GM18502 (cell line): ENCODE measurements around the gene GTF3C1.

Experiments
- ATAC-seq: cut with Tn5 transposase; IDR thresholded peaks from one replicate; pipeline ENCODE4 v1.9.1; 2021; ENCODE audit warnings: mild to moderate bottlenecking; ENCODE audit not compliant: unreplicated experiment, poor library complexity

GTF3C1 gene, protein sequence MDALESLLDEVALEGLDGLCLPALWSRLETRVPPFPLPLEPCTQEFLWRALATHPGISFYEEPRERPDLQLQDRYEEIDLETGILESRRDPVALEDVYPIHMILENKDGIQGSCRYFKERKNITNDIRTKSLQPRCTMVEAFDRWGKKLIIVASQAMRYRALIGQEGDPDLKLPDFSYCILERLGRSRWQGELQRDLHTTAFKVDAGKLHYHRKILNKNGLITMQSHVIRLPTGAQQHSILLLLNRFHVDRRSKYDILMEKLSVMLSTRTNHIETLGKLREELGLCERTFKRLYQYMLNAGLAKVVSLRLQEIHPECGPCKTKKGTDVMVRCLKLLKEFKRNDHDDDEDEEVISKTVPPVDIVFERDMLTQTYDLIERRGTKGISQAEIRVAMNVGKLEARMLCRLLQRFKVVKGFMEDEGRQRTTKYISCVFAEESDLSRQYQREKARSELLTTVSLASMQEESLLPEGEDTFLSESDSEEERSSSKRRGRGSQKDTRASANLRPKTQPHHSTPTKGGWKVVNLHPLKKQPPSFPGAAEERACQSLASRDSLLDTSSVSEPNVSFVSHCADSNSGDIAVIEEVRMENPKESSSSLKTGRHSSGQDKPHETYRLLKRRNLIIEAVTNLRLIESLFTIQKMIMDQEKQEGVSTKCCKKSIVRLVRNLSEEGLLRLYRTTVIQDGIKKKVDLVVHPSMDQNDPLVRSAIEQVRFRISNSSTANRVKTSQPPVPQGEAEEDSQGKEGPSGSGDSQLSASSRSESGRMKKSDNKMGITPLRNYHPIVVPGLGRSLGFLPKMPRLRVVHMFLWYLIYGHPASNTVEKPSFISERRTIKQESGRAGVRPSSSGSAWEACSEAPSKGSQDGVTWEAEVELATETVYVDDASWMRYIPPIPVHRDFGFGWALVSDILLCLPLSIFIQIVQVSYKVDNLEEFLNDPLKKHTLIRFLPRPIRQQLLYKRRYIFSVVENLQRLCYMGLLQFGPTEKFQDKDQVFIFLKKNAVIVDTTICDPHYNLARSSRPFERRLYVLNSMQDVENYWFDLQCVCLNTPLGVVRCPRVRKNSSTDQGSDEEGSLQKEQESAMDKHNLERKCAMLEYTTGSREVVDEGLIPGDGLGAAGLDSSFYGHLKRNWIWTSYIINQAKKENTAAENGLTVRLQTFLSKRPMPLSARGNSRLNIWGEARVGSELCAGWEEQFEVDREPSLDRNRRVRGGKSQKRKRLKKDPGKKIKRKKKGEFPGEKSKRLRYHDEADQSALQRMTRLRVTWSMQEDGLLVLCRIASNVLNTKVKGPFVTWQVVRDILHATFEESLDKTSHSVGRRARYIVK (N-terminal part only)

DNA sequence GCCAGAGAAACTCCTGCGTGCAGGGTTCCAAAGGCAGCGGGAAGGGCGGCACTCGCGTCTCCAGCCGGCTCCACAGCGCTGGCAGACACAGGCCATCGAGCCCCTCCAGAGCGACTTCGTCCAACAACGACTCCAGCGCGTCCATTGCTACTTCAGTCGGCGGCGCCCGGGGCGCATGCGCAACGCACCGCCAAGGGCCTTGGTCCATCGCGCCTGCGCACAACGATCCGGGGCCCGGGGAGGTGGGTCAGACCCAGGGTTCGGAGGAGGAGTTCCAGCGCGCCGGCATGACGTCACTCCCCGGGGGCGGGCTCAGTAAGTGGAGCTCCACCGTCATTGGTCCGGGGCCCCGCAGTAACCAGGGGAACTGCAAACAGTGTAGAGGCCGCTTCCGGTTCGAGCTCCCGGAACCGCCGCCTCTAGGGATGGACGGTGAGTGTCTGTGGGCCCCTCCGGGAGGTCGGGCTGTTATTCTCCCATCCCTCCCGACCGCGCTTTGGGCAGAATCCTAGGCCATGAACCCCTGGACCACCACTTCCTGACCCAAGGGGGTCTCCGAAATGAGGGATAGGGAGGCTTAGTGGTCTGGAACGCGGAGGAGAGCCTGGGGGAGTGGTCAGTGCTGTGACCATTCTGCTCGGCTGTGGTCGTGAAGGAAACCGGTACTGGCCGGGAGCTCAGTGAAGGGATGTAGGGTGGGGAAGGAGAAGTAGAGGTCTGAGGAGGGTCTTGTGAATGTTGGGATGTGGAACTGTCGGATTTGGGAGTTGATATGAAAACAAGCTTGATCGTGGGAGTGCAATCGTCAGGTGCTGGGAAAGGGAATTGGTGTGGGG, at the start of gene GTF3C1, which contains the start of gene KATNIP:
Gene GTF3C1 (minus strand): TSS at position 168 of the 836 bp plus-strand sequence. CDS start 23 bp downstream, at position 145.
Gene KATNIP (plus strand): TSS at position 399 of the 836 bp plus-strand sequence. CDS start 27 bp downstream, at position 426.
- ATAC-seq, result peak; percentile 97

- ATAC-seq, result no peak
Observed at GRCh38 chr16:27598931-27599565, 49.3 kb upstream of the GTF3C1 start.

- no peak for ATAC-seq
Observed at GRCh38 chr16:27598220-27598619, 48.5 kb upstream of the GTF3C1 start.

DNA sequence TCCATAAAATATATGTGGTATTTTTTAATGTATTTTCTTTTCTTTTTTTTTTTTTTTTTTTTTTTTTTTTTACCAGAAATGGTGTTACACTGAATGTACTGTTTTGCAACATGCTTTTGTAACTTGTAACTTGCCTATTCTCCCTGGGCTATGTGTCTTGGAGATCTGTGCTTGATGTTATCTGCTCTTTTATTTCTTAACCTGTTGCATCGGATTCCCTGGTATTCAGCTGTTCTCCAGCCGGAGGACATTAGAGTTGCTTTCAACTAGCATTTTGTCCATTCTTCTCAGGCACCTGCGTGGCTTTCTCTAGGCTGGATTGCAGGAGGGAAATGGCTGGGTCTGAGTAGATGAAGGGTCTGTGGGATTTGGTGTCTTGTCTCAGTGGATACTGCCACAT, 47.6 kb upstream of the GTF3C1 start:
- ATAC-seq, result no peak

- ATAC-seq, result no peak
Observed at GRCh38 chr16:27596411-27596810, 46.7 kb upstream of the GTF3C1 start.

DNA sequence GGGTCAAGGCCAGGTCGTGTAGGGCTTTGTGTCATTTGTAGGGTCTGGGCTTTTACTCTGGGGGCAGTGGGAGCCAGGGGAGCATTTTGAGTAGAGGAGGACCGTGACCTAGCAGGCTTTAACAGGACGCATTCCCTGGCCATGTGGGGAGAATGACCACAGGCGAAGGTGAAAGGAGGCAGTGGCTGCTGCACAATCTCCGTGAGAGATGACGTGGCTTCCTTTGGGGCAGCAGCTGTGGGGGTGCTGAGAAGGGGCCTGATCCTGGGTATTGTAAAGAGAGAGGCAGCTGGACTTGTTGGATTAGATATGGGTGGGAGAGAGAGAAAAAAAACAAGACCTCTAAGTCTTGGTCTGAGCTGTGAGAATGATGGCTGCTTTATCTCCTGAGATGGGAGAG, 46.3 kb upstream of the GTF3C1 start:
- ATAC-seq, result no peak

GRCh38 chr16:27595475-27595874, 45.8 kb upstream of the GTF3C1 start:
- no peak for ATAC-seq

DNA sequence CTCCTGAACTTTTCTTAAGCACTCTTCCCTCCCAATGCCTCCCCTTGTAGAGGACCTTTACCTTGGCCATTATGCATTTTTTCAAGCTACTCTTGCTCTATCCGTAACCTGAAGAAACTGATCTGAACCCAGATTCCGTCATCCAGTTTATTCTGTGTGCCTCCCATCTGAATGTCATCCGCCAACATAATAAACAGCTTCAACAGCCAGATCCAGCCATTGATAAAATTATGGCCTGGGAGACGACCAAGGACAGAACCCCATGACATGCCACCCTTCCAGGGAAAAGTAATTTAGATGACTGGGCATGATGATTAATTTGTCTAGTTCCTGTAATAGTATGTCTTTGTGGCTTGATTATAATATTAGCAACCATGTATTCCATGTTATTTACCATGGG, 42.1 kb upstream of the GTF3C1 start:
- ATAC-seq, result no peak

DNA sequence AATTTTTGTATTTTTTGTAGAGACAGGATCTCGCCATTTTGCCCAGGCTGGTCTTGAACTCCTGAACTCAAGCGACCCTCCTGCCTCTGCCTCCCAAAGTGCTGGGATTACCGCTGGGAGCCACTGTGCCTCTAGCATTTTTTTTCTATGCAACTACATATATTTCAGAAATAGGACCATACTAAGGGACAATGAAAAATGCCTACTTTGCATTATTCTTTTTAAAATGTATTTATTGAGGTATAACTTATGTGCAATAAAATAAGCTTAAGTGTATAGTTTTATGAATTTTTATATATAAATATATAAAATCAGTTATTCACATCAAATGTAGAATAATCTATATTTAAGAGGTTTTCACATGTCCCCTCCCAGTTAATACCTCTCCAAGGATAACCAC, 38.3 kb upstream of the GTF3C1 start:
- ATAC-seq, result no peak

DNA sequence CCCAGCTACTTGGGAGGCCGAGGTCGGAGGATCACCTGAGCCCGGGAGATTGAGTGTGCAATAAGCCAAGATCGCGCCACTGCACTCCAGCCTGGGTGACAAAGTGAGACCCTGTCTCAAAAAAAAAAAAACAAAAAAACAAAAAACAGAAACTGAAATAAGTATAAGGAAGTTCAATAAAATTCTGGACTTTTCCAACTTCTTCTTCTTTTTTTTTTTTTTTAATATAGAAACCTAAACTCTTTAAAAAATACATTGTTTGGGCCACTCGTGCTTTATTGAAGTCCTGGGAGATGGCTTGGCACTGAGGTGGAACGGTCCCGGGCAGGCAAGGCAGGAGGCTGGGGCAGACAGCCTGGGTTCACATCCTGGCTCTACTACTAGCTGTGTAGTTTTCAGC, 37.0 kb upstream of the GTF3C1 start:
- ATAC-seq, result no peak

GRCh38 chr16:27585200-27585599, 35.5 kb upstream of the GTF3C1 start:
- ATAC-seq, result no peak

DNA sequence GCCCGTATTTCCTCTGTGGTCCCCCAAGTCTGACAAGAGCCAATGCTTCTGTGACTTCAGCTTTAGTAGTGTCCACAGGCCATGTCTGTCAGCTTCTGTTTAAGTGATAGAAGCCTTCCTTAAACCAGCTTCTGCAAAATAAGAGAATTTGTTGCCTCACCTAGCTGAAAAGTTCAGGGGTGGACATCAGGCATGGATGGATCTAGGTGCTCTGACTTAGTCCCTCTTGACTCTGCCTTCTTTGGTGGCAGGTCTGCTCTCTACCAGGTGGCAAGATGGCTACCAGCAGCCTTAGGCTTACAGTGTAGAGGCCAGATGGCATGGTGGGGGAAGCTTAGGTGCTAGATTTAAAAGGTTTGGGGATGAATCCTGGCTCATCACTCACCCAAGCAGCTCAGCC, 33.9 kb upstream of the GTF3C1 start:
- no peak for ATAC-seq

DNA sequence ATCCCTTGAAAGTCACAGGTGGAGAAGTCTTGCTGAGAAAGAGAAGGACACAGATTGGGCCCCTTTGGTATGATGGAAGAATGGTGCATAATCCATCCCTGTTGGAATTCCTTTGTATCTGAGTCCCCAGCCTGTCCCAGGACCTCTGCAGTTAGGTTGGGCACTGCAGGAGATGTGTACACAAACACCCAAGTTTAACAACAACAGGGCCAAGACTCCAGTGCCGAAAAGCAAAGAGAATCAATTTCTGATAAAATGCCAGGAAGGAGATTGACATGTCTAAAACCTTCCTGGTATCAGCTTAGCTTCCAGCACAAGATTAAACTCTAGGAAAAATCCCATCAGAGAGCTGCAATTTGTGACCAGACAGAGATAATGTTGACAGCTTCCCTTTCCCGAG, 33.2 kb upstream of the GTF3C1 start:
- ATAC-seq, result no peak

- ATAC-seq, result no peak
Observed at GRCh38 chr16:27579087-27579980, 29.6 kb upstream of the GTF3C1 start.

GRCh38 chr16:27576729-27577128, 27.0 kb upstream of the GTF3C1 start:
- no peak for ATAC-seq

GRCh38 chr16:27572711-27573110, 23.0 kb upstream of the GTF3C1 start:
- no peak for ATAC-seq

GRCh38 chr16:27571433-27572326, 22.0 kb upstream of the GTF3C1 start:
- ATAC-seq, result no peak
